IMR-90 (cell line): ENCODE data around the gene SPCS1. TPM values are rescaled to one million over a fixed set of nuclear protein-coding genes. Genes with fewer than 3 reads are reported as not detected.

Experiments used
- ATAC-seq: fragments of 200-7000 bp; cut with Tn5 transposase; 2 replicates; pipeline ENCODE4 v1.9.1; 2020; ENCODE audit warnings: low read depth, mild to moderate bottlenecking, moderate library complexity
- BruUV-seq: library from RNA; stranded (reverse); fragments of 400-500 nt; replicated peaks from 2 replicates; lab custom pipeline; 2021; lab: Mats Ljungman, UMichigan
- CTCF ChIA-PET: fragments of 300-600 bp; formaldehyde crosslinking; extraction: SDS; loops from one replicate; lab custom pipeline; 2021; ENCODE audit warnings: antibody characterized with exemption; lab: Yijun Ruan, JAX
- POLR2A ChIA-PET: fragments of 300-600 bp; sonication (Branson Sonifier 250); formaldehyde crosslinking; loops from one replicate; lab custom pipeline; 2022; ENCODE audit warnings: antibody characterized with exemption; ENCODE audit not compliant: unreplicated experiment; lab: Charles Lee
- DNase-seq: peaks from one replicate; pipeline ENCODE4 v3.0.0; 2013
- H2AFZ ChIP-seq: replicated peaks from 2 replicates; pipeline ENCODE3; 2013; ENCODE audit warnings: low read length, mild to moderate bottlenecking; ENCODE audit not compliant: poor library complexity
- H2AK5ac ChIP-seq: 2 replicates; pipeline ENCODE4 v1.6.1; 2013; ENCODE audit warnings: low read depth, low read length, inconsistent platforms
- H2AK9ac ChIP-seq: replicated peaks from 2 replicates; pipeline ENCODE3; 2013; ENCODE audit warnings: mild to moderate bottlenecking, low read depth, low read length, moderate library complexity; ENCODE audit not compliant: poor library complexity
- H2BK120ac ChIP-seq: 2 replicates; pipeline ENCODE4 v1.6.1; 2013; ENCODE audit warnings: low read depth, low read length, inconsistent platforms
- H2BK15ac ChIP-seq: 3 replicates; pipeline ENCODE4 v1.6.1; 2013; ENCODE audit warnings: low read depth, low read length, inconsistent platforms
- H2BK20ac ChIP-seq: 2 replicates; pipeline ENCODE4 v1.6.1; 2013; ENCODE audit warnings: low read depth, mild to moderate bottlenecking, inconsistent platforms, low read length, moderate library complexity
- H2BK5ac ChIP-seq: 2 replicates; pipeline ENCODE4 v1.6.1; 2013; ENCODE audit warnings: mild to moderate bottlenecking, low read depth, low read length, inconsistent platforms; ENCODE audit not compliant: poor library complexity, severe bottlenecking
- H3K14ac ChIP-seq: replicated peaks from 2 replicates; pipeline ENCODE4 v1.6.1; 2013; ENCODE audit warnings: low read depth, low read length, inconsistent platforms
- H3K18ac ChIP-seq: 2 replicates; pipeline ENCODE4 v1.6.1; 2013; ENCODE audit warnings: low read depth, low read length, control low read depth
- H3K23ac ChIP-seq: 2 replicates; pipeline ENCODE4 v1.6.1; 2013; ENCODE audit warnings: low read depth, low read length, inconsistent platforms
- H3K27ac ChIP-seq: 2 replicates; pipeline ENCODE4 v1.5.1; 2013; ENCODE audit warnings: mild to moderate bottlenecking, control low read depth, low read length; ENCODE audit not compliant: insufficient read depth
- H3K27me3 ChIP-seq: 2 replicates; pipeline ENCODE4 v1.6.1; 2013; ENCODE audit warnings: low read length; ENCODE audit not compliant: control insufficient read depth, insufficient read depth
- H3K36me3 ChIP-seq: 2 replicates; pipeline ENCODE4 v1.6.1; 2013; ENCODE audit warnings: low read length, mixed read lengths; ENCODE audit not compliant: control insufficient read depth, insufficient read depth
- H3K4ac ChIP-seq: 2 replicates; pipeline ENCODE4 v1.6.1; 2013; ENCODE audit warnings: low read depth, low read length, inconsistent platforms
- H3K4me1 ChIP-seq: 2 replicates; pipeline ENCODE4 v1.6.1; 2013; ENCODE audit warnings: low read length, mixed read lengths; ENCODE audit not compliant: control insufficient read depth, insufficient read depth
- H3K4me2 ChIP-seq: 2 replicates; pipeline ENCODE4 v1.6.1; 2013; ENCODE audit warnings: low read depth, mild to moderate bottlenecking, control low read depth, low read length, moderate library complexity
- H3K4me3 ChIP-seq: 2 replicates; pipeline ENCODE4 v1.5.1; 2013; ENCODE audit warnings: low read depth, mild to moderate bottlenecking, control low read depth, low read length, moderate library complexity; ENCODE audit not compliant: insufficient read depth
- H3K56ac ChIP-seq: 2 replicates; pipeline ENCODE4 v1.6.1; 2013; ENCODE audit warnings: low read length, inconsistent platforms; ENCODE audit not compliant: insufficient read depth; ENCODE audit errors: extremely low read depth
- H3K79me1 ChIP-seq, 2 experiments: 2 replicates each; pipeline ENCODE4 v1.6.1; 2013; ENCODE audit warnings: low read length in 2 of 2, inconsistent platforms in 1 of 2, low read depth in 1 of 2
- H3K9ac ChIP-seq: 2 replicates; pipeline ENCODE4 v1.6.1; 2013; ENCODE audit warnings: low read depth, low read length, control low read depth
- H3K9me1 ChIP-seq: 2 replicates; pipeline ENCODE4 v1.6.1; 2013; ENCODE audit warnings: low read length, inconsistent platforms; ENCODE audit not compliant: insufficient read depth
- H3K9me3 ChIP-seq: 2 replicates; pipeline ENCODE4 v1.6.1; 2013; ENCODE audit warnings: low read length; ENCODE audit not compliant: control insufficient read depth, insufficient read depth
- H4K20me1 ChIP-seq: 2 replicates; pipeline ENCODE4 v1.6.1; 2013; ENCODE audit warnings: low read length, inconsistent platforms; ENCODE audit not compliant: insufficient read depth
- H4K5ac ChIP-seq: 2 replicates; pipeline ENCODE4 v1.6.1; 2013; ENCODE audit warnings: mild to moderate bottlenecking, low read depth, low read length, control low read depth
- H4K8ac ChIP-seq, 2 experiments: 2 replicates each; pipeline ENCODE4 v1.6.1; 2013; ENCODE audit warnings: low read depth in 2 of 2, low read length in 2 of 2, control low read depth in 1 of 2, inconsistent platforms in 1 of 2
- H4K91ac ChIP-seq: 2 replicates; pipeline ENCODE4 v1.6.1; 2013; ENCODE audit warnings: low read depth, low read length, inconsistent platforms; ENCODE audit not compliant: insufficient read depth
- BHLHE40 ChIP-seq: fragments of 150-350 bp; IDR thresholded peaks from 2 replicates; pipeline ENCODE4 v1.6.1; 2016; ENCODE audit warnings: mild to moderate bottlenecking, low read depth, low read length
- CEBPB ChIP-seq: IDR thresholded peaks from 2 replicates; pipeline ENCODE4 v1.6.1; 2012; ENCODE audit warnings: low read depth, low read length, improper control_type of control experiment
- CHD1 ChIP-seq: IDR thresholded peaks from 2 replicates; pipeline ENCODE4 v1.6.1; 2012; ENCODE audit warnings: low read depth, low read length, improper control_type of control experiment
- MAFK ChIP-seq: IDR thresholded peaks from 2 replicates; pipeline ENCODE4 v1.6.1; 2012; ENCODE audit warnings: low read depth, low read length, improper control_type of control experiment
- MAZ ChIP-seq: IDR thresholded peaks from 2 replicates; pipeline ENCODE4 v1.6.1; 2012; ENCODE audit warnings: low read depth, mild to moderate bottlenecking, low read length, improper control_type of control experiment, moderate library complexity, borderline replicate concordance
- MXI1 ChIP-seq: IDR thresholded peaks from 2 replicates; pipeline ENCODE4 v1.6.1; 2012; ENCODE audit warnings: low read depth, mild to moderate bottlenecking, low read length, moderate library complexity, borderline replicate concordance
- NFE2L2 ChIP-seq: fragments of 150-350 bp; IDR thresholded peaks from 2 replicates; pipeline ENCODE4 v1.6.1; 2016; ENCODE audit warnings: low read depth, mild to moderate bottlenecking, low read length
- POLR2A ChIP-seq: IDR thresholded peaks from 2 replicates; pipeline ENCODE4 v1.6.1; 2012; ENCODE audit warnings: mild to moderate bottlenecking, low read depth, low read length
- RCOR1 ChIP-seq: IDR thresholded peaks from 2 replicates; pipeline ENCODE4 v1.6.1; 2012; ENCODE audit warnings: mild to moderate bottlenecking, low read length, improper control_type of control experiment; ENCODE audit not compliant: insufficient replicate concordance
- SMC3 ChIP-seq: fragments of 150-350 bp; IDR thresholded peaks from 2 replicates; pipeline ENCODE4 v1.6.1; 2016; ENCODE audit warnings: low read depth, mild to moderate bottlenecking, antibody characterized with exemption, low read length, moderate library complexity
- WGBS, 2 experiments: methylation state at CpG; one replicate each; pipeline versions ENCODE4 v1.1.5 to v1.1.7; 2013; ENCODE audit warnings: missing lambda C conversion rate in 2 of 2; ENCODE audit not compliant: insufficient read length in 1 of 2; ENCODE audit errors: extremely low coverage in 2 of 2; 5-methylcytosine and 5-hydroxymethylcytosine counted together
- dilution Hi-C: fragments of 300-500 bp; cut with HindIII; formaldehyde crosslinking; loops from one replicate; pipeline ENCODE4 v1.14.3; 2018; ENCODE audit warnings: low sequenced_read_pairs; ENCODE audit not compliant: unreplicated experiment
- in situ Hi-C: fragments of 300-500 bp; cut with MboI; formaldehyde crosslinking; loops from 3 replicates; pipeline ENCODE4 v1.14.3; 2019; ENCODE audit warnings: low sequenced_read_pairs, inconsistent platforms, mixed read lengths
- intact Hi-C: fragments of 100-400 bp; cut with micrococcal nuclease; formaldehyde crosslinking; loops from 2 replicates; pipeline ENCODE4 v1.10.0; 2022
- polyA plus RNA-seq, 3 experiments: library from polyadenylated mRNA; depleted of rRNA; stranded (reverse); fragments of >200 nt; gene quantifications; 2 replicates each; pipeline ENCODE4 v1.2.3, GENCODE V29; 2012; ENCODE audit warnings: low replicate concordance in 1 of 3
- total RNA-seq: library from RNA; depleted of rRNA; stranded (reverse); fragments of >200 nt; gene quantifications from 2 replicates; pipeline ENCODE4 v1.2.3, GENCODE V29; 2012
- TF ChIP-seq, protein P1 (sequence below): fragments of 150-350 bp; IDR thresholded peaks from 2 replicates; pipeline ENCODE4 v1.6.1; 2016; ENCODE audit warnings: low read depth, mild to moderate bottlenecking, low read length, moderate library complexity, borderline replicate concordance
- TF ChIP-seq, protein P2 (sequence below): fragments of 150-350 bp; IDR thresholded peaks from 2 replicates; pipeline ENCODE4 v1.6.1; 2017; ENCODE audit warnings: mild to moderate bottlenecking, antibody characterized with exemption, low read length, low read depth
- TF ChIP-seq, protein P3 (sequence below): conservative IDR thresholded peaks from 2 replicates; pipeline ENCODE4 v1.5.1; 2012; ENCODE audit warnings: mild to moderate bottlenecking, low read depth, low read length, improper control_type of control experiment

Gene SPCS1
- total and polyA plus RNA-seq, 2 of the 4 experiments (the other 2 are of a cell fraction), result 50.5 to 124 TPM

DNA sequence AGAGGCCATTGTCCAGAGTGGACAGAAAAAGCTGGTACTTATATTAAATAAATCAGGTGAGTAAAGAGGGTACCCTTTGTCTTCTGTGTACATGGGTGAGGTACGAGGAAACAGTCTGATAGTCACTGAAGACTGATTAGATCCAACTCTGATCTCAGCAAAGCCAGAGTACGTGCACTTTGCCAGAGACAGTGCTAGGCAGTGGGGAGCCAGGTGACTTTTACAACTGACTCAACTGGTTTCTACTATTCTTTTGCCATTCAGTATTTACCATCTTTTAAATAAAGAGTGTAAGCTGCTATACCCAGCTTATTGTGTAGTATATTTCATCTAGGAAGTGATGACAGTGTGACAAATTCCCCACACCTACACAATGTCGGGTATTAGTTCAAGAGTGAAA lies 16.8 kb upstream of the SPCS1 start:
- Histone ChIP-seq H2BK120ac (no peak overlapping the region), H4K8ac (no peak overlapping the region), H3K4ac (no peak overlapping the region), H3K4me3 (no peak overlapping the region), H3K4me1 (peaks cover 5% of the 10 kb centered on the region; the same call in 1 of the 2 replicates), H3K18ac (no peak overlapping the region), H3K56ac (no peak overlapping the region), H2AFZ (no peak overlapping the region), H3K4me2 (no peak overlapping the region), H3K23ac (no peak overlapping the region), H3K9me3 (no peaks in the 10 kb centered on the region), H4K20me1 (peaks cover 15% of the 10 kb centered on the region; the same call in 1 of the 2 replicates), H2BK5ac (no peak overlapping the region), H3K27me3 (no peaks in the 10 kb centered on the region), H2AK5ac (no peak overlapping the region), H3K79me1 (peaks cover 42 to 67% of the 10 kb centered on the region in 2 experiments), H4K5ac (no peak overlapping the region), H2AK9ac (no peak overlapping the region), H3K36me3 (peaks cover 57% of the 10 kb centered on the region), H3K9me1 (peaks cover 3% of the 10 kb centered on the region), H3K27ac (no peak overlapping the region), H2BK15ac (no peak overlapping the region), H3K14ac (no peak overlapping the region), H3K9ac (no peak overlapping the region), H2BK20ac (no peak overlapping the region), H4K91ac (no peak overlapping the region)
- dilution Hi-C loops, result no loop called here
- no peak for ATAC-seq
- in situ Hi-C loops, result no loop called here
- POLR2A ChIA-PET, result no interaction called here
- DNase-seq, result no peak
- no peak for TF ChIP-seq CHD1
- no peak for TF ChIP-seq MXI1
- TF ChIP-seq MAZ, result no peak
- TF ChIP-seq, protein P1, sequence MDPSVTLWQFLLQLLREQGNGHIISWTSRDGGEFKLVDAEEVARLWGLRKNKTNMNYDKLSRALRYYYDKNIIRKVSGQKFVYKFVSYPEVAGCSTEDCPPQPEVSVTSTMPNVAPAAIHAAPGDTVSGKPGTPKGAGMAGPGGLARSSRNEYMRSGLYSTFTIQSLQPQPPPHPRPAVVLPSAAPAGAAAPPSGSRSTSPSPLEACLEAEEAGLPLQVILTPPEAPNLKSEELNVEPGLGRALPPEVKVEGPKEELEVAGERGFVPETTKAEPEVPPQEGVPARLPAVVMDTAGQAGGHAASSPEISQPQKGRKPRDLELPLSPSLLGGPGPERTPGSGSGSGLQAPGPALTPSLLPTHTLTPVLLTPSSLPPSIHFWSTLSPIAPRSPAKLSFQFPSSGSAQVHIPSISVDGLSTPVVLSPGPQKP, result no peak
- TF ChIP-seq, protein P2, sequence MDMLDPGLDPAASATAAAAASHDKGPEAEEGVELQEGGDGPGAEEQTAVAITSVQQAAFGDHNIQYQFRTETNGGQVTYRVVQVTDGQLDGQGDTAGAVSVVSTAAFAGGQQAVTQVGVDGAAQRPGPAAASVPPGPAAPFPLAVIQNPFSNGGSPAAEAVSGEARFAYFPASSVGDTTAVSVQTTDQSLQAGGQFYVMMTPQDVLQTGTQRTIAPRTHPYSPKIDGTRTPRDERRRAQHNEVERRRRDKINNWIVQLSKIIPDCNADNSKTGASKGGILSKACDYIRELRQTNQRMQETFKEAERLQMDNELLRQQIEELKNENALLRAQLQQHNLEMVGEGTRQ, result no peak
- no peak for TF ChIP-seq SMC3
- TF ChIP-seq NFE2L2, result no peak
- no peak for TF ChIP-seq MAFK
- TF ChIP-seq RCOR1, result no peak
- TF ChIP-seq POLR2A, result no peak
- TF ChIP-seq, protein P3, sequence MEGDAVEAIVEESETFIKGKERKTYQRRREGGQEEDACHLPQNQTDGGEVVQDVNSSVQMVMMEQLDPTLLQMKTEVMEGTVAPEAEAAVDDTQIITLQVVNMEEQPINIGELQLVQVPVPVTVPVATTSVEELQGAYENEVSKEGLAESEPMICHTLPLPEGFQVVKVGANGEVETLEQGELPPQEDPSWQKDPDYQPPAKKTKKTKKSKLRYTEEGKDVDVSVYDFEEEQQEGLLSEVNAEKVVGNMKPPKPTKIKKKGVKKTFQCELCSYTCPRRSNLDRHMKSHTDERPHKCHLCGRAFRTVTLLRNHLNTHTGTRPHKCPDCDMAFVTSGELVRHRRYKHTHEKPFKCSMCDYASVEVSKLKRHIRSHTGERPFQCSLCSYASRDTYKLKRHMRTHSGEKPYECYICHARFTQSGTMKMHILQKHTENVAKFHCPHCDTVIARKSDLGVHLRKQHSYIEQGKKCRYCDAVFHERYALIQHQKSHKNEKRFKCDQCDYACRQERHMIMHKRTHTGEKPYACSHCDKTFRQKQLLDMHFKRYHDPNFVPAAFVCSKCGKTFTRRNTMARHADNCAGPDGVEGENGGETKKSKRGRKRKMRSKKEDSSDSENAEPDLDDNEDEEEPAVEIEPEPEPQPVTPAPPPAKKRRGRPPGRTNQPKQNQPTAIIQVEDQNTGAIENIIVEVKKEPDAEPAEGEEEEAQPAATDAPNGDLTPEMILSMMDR, result no peak
- no peak for TF ChIP-seq CEBPB
- no peak for TF ChIP-seq BHLHE40
- no TSS peak for BruUV-seq
- CTCF ChIA-PET, result no interaction called here
- intact Hi-C loops, result no loop called here
- 100% methylated on average over 1 of the region's 3 CpGs; no CpG with 5 or more reads in 1 of the 2 experiments for WGBS, 2 experiments
